CD4-positive, alpha-beta T cell treated with Interleukin-17A for 1 hour (primary cell): ENCODE data around the gene DNM3.
A peak's percentile ranks its signal among the peaks of the same experiment; 100 is the strongest.

Experiments
- DNase-seq: peaks from one replicate; pipeline ENCODE4 v3.0.0-alpha.2; 2020

The DNM3 gene

DNA sequence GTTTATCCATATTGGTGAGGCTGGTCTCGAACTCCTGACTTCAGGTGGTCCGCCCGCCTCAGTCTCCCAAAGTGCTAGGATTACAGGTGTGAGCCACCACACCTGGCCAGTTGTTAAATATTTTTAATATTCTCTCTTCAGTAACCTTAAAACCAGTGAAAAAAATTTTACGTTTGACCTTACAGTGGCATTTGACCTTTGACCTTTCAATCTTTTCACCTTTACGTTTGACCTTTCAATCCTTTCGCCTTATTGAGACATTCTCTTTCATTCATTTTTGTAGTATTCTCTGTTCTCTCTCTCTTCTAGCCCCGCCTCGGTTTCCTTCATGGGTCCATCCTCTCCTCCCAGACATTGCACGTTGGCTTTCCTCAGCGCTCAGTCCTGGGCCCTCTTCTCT lies 277.9 kb downstream of the DNM3 start:
- DNase-seq: no peak

GRCh38 chr1:172120381-172120780 lies 279.1 kb downstream of the DNM3 start:
- no peak for DNase-seq

GRCh38 chr1:172121081-172121717 lies 279.9 kb downstream of the DNM3 start:
- DNase-seq: no peak

DNA sequence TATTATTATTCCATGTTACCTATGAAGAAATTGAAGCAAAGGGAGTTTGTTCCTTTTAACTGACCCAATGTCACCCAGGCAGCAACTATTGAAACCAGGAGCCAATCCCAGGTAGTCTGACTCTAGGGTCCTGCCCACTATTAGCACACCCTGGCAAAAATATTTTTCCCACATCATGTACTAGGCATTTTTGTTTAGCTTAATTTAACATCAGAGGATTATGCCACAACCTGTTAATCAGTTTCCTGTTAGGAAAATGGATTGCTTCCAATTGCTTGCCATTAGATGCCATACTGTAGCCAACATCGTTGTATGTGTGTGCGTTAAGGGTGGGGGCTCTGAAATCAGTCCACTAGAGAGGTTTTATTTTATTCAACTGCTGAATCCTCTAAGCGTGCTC lies 281.1 kb downstream of the DNM3 start:
- DNase-seq: no peak

DNA sequence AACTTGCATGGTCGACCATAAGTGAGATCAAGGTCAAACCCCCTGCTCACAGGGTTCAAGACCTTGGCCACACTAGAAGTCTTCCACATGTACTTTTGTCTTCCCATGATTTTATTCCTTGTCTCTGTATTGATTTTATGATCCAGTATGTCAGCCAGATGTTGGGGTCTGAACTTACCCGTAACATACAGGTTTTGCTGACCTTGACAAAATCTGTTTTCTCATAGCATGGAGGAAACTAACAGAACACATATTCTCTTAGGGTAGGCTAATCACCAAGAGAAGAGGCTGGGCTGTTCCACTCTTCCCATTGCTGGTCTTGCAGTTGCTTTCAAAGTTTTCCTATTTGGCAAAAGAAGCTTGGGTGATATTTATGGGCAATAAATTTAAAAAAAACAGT lies 284.0 kb downstream of the DNM3 start:
- DNase-seq: no peak

GRCh38 chr1:172125812-172126430 lies 284.6 kb downstream of the DNM3 start:
- no peak for DNase-seq

GRCh38 chr1:172132836-172133235 lies 291.5 kb downstream of the DNM3 start:
- no peak for DNase-seq

- no peak for DNase-seq
These were observed 292.9 kb downstream of the DNM3 start for GRCh38 chr1:172134087-172134731.

DNA sequence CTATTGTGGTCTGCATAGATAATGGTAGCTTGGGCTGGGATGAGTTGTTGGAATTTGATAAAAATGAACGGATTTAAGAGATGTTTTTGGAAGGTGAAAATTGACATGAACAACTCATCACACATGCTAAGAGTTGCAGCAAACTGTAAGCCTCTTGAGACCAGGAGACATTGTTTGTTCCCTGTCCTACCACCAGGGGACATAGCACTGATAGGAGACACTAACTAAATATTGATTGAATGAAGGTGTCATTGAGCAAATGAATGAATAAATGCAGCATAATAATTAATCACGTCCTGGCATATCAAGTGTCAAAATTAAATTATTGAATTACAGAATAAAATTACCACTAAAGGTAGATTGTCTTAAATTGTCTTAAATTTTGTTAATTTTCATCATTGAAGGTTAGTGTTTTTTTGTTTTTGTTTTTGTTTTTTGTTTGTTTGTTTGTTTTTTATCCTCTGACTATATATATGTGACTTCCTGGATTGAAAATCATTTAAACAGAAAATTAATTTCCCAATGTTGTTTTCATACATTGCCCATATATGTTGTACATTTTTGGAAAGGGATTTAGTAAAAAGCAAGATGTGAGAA lies 293.9 kb downstream of the DNM3 start:
- peak; percentile 59 for DNase-seq

DNA sequence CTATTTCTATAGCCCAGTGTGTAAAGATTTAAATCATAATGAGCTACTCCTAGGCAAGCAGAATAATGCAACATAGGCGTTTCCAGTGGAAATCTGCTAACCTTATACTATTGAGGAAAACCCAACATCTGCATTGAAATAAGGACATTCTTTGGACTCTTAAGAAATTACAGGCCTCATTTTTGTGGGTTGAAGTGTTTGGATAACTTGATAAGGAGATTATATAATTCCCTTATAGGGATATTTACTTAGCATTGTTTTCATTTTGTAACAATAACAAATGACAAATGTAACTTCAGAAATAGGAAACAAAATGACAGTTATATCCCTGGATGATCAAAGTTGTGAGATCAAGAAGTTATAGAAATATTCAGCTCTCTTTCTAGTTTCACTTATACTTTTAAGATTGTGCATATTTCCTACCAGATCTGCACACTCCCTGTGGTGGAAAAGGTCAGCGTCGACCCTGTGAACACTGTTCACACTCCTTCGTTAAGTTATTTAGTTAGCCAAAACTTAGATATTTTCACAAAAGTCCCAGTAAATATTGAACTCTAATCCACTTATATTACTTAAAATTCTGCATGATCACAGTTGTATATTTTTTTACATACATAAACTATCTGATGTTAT lies 294.8 kb downstream of the DNM3 start:
- DNase-seq: no peak

GRCh38 chr1:172136925-172137324 lies 295.6 kb downstream of the DNM3 start:
- DNase-seq: no peak

DNA sequence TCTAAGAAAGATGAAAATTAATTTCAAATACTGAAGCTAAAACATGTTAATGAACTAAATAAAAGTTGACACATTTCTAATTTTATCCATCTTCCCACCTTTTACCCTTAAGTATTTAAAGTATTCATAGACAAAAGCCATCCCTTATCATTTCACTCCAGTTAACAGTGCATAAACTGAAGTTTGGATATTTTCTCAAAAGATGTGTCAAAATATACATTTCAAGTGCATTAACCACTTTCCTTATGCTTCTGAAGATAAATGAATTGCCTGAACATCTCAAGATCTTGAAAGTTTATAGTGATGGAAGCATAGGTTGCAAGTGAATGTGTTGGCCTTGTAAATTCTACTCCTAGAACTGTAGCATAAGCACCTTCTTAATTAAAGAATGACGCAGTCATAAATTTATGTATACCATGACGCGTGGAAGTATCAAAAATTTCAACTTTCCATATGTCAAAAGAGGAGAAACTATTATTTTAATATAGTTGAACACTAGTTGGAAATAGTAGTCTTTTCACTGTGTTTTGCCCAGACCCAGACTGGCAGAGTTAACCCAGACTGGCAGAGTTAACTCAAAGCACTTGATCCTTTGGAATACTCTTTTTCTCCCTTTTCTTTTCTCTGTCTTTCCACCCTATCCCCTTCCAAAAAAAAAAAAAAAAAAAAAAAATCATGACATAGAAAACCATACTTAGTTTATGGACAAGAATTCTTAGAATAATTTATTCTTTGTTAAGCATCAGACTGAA lies 296.6 kb downstream of the DNM3 start:
- no peak for DNase-seq

DNA sequence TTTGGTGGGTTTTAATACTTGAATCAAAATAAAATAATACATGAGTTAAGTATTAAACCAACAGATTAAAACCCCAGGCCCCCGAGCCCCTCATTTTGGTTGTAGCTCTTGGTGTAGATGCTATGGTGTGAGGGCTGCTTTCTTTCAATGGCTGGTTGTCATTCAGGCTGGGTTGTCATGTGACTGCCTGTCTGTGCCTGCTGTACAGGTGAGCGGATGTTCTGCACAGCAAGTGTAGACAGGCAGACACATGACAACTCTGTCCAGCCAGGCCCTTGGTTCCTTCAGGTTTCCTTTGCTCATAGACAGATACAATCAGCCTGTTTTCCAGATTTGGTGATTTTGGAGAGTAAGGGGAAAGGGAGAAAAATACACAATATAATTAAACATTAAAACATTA lies 297.3 kb downstream of the DNM3 start:
- no peak for DNase-seq

- no peak for DNase-seq
These were observed 297.9 kb downstream of the DNM3 start for GRCh38 chr1:172139196-172139595.

GRCh38 chr1:172140072-172140471 lies 298.8 kb downstream of the DNM3 start:
- no peak for DNase-seq

DNA sequence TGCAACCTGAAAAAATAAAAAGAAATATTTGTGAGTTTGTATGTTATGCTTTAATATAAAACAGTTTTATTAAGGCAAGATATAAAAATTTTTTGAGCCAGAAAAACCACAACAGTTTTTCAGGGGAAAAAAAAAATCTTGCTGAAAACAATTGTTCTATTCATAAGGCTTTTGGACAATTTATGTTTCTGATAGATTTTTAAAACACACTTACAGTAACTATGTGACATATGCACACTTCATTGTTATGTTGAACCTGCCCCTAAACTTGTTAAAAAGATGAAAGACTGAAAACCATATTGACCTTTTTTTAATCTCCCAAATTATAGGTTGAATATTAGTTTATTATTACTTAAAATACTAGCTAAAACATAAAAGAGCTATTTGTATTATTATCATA lies 299.3 kb downstream of the DNM3 start:
- DNase-seq: no peak

GRCh38 chr1:172141341-172141881 lies 300.1 kb downstream of the DNM3 start:
- DNase-seq: no peak

DNA sequence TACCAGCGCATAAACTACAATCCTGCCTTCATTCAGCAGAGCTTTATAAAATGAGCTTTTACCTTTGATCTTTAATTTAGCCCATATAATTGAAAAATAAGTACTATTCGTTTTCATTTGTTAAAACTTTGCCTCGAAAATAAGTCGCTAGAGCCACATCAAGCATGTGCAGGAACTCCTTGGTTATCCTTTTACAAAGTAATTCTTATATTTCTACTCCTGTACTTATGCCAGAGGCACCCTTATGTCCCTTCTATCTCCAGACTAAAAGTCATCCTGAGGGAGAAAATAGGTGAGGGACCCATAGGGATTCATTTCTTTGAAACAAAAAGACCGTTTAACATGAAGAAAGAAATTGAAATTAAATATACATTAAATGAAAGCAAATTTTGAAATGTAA lies 301.0 kb downstream of the DNM3 start:
- DNase-seq: no peak

GRCh38 chr1:172143384-172144055 lies 302.2 kb downstream of the DNM3 start:
- no peak for DNase-seq

DNA sequence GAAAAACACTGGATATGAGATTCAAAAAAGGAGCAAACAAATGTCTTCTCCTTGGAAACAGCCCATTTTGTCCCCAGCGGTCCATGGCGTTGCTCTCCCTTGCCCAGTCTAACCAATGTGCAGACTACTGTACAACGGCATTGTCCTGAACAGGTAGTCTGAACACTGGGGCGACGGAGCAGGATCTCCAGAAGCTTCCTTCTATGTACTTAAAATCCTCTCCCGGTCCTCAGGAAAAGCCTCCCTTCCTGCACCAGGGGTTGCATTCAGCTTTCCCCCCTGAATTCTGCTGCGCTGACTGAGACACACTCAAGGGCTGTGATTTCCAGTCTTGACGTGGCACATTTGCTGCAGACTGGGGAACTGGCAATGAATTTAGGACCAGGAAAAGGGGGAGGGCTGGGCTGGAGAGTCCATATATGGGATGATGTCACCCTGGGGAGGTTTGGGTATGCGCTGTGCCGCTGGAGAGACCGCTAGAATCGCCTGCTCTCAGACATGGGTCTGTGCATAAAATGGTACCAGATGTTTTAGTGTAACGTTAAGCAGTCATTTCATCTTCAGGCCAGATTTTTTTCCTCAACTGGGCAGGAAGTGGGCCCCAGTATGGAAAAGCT lies 303.3 kb downstream of the DNM3 start:
- DNase-seq: no peak

- DNase-seq: no peak
These were observed 303.9 kb downstream of the DNM3 start for GRCh38 chr1:172145231-172145651.

GRCh38 chr1:172145656-172146055 lies 304.4 kb downstream of the DNM3 start:
- DNase-seq: no peak
